Femur (tissue), 1 donor: ENCODE results near the gene ENTR1.
A peak's percentile ranks its signal among the peaks of the same experiment; 100 is the strongest.

ENCODE experiments used
- DNase-seq: peaks from one replicate; pipeline ENCODE4 v3.0.0-alpha.2; 2017

Gene ENTR1

GRCh38 chr9:136394312-136395019, 15.9 kb downstream of the ENTR1 start:
- no peak for DNase-seq

GRCh38 chr9:136393531-136393930, 16.9 kb downstream of the ENTR1 start:
- no peak for DNase-seq

- peak; percentile 47 for DNase-seq
These were observed 17.6 kb downstream of the ENTR1 start for GRCh38 chr9:136392538-136393449.

GRCh38 chr9:136391737-136392537, 18.5 kb downstream of the ENTR1 start:
- DNase-seq, result no peak

- DNase-seq, result no peak
These were observed 21.0 kb downstream of the ENTR1 start for GRCh38 chr9:136389396-136389795.

GRCh38 chr9:136387217-136387616, 23.2 kb downstream of the ENTR1 start:
- DNase-seq, result no peak

- no peak for DNase-seq
These were observed 24.4 kb downstream of the ENTR1 start for GRCh38 chr9:136386018-136386417.

- DNase-seq, result no peak
These were observed 25.4 kb downstream of the ENTR1 start for GRCh38 chr9:136385015-136385414.

GRCh38 chr9:136383436-136383835, 27.0 kb downstream of the ENTR1 start:
- DNase-seq, result no peak

GRCh38 chr9:136381966-136382513, 28.4 kb downstream of the ENTR1 start:
- DNase-seq, result no peak

GRCh38 chr9:136381311-136381710, 29.1 kb downstream of the ENTR1 start:
- no peak for DNase-seq

GRCh38 chr9:136380381-136380780, 30.0 kb downstream of the ENTR1 start:
- DNase-seq, result no peak

GRCh38 chr9:136379891-136380290, 30.5 kb downstream of the ENTR1 start:
- DNase-seq, result no peak

GRCh38 chr9:136379401-136379800, 31.0 kb downstream of the ENTR1 start:
- DNase-seq, result no peak

GRCh38 chr9:136379003-136379287, 31.5 kb downstream of the ENTR1 start:
- DNase-seq, result no peak

- no peak for DNase-seq
These were observed 32.0 kb downstream of the ENTR1 start for GRCh38 chr9:136378170-136379002.

GRCh38 chr9:136377341-136378169, 32.9 kb downstream of the ENTR1 start:
- no peak for DNase-seq

GRCh38 chr9:136376457-136376856, 34.0 kb downstream of the ENTR1 start:
- DNase-seq, result no peak

GRCh38 chr9:136375096-136375495, 35.3 kb downstream of the ENTR1 start:
- no peak for DNase-seq

GRCh38 chr9:136374183-136374575, 36.2 kb downstream of the ENTR1 start:
- DNase-seq, result no peak
